Glomerular endothelial cell (primary cell): Measurements from ENCODE around the gene ATP5F1D. TPM values are rescaled to one million over a fixed set of nuclear protein-coding genes. Genes with fewer than 3 reads are reported as not detected.

ENCODE experiments used
- DNase-seq: peaks from one replicate; pipeline ENCODE4 v3.0.0-alpha.2; 2011; ENCODE audit warnings: low read depth, low spot score; ENCODE audit errors: extremely low read depth
- total RNA-seq: library from RNA; depleted of rRNA; stranded (reverse); fragments of >200 nt; gene quantifications from 2 replicates; pipeline ENCODE4 v1.2.3, GENCODE V29; 2015

ATP5F1D gene
- total RNA-seq, 1 donor from 2014 or later: 95.6 TPM

GRCh38 chr19:1220477-1220930 lies 21.0 kb upstream of the ATP5F1D start:
- DNase-seq: no peak

DNA sequence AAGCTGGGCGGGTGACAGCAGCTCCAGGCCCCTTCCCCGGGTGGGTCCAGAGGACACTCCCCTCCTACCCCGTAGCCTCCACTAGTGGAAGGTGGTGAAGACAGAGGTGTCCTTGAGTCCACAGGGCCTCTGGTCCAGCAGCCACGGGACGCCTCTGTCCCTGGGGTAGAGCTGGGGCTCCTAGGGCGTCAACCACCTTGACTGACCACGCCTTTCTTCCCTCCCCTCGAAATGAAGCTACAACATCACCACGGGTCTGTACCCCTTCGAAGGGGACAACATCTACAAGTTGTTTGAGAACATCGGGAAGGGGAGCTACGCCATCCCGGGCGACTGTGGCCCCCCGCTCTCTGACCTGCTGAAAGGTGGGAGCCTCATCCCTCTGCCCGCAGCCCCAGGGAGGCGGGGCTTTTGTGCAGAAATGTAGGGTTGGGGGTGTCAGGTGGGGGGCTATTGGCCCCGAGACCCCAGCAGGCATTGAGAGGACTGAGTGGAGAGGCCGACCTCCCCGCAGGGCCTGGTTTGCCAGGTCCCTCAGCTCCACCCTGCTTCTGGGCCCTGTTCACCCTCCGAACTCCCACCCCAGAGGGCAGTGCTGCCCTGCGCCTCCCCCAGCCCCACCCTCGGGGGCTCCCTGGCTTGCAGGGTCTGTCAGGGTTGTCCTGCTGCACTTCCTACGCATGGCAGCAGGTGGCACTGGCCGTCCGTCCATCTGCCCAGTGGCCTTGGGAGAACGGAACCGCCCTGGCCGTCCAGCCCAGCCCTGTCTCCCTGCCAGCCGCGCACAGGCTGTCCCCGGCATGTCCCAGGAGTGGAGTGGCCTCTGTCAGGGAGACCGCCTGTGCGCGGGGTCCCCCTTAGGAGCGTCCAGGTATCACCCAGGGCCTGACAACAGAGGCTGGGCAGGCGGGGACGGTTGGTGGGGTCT lies 20.3 kb upstream of the ATP5F1D start:
- no peak for DNase-seq

GRCh38 chr19:1221904-1222255 lies 19.7 kb upstream of the ATP5F1D start:
- DNase-seq: no peak

DNA sequence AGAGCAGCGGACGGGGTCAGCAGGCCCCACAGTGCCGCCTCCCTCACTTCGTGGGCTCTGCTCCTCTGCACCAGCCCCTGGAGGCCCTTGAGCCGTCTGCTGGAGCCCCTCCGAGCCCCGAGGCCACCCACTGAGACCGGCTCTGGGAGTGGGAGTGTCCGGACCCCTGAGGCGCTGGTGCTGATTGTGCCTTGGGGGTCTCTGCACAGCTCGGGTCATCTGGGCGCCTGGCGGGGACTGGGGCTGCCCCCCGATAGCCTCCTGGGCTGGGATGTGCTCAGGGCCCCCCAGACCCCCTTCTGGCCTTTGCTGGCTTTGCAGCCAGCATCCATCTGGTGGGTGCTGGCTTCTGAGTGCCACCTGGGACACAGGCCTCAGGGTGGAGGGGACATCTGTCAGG lies 19.2 kb upstream of the ATP5F1D start:
- DNase-seq: no peak

DNA sequence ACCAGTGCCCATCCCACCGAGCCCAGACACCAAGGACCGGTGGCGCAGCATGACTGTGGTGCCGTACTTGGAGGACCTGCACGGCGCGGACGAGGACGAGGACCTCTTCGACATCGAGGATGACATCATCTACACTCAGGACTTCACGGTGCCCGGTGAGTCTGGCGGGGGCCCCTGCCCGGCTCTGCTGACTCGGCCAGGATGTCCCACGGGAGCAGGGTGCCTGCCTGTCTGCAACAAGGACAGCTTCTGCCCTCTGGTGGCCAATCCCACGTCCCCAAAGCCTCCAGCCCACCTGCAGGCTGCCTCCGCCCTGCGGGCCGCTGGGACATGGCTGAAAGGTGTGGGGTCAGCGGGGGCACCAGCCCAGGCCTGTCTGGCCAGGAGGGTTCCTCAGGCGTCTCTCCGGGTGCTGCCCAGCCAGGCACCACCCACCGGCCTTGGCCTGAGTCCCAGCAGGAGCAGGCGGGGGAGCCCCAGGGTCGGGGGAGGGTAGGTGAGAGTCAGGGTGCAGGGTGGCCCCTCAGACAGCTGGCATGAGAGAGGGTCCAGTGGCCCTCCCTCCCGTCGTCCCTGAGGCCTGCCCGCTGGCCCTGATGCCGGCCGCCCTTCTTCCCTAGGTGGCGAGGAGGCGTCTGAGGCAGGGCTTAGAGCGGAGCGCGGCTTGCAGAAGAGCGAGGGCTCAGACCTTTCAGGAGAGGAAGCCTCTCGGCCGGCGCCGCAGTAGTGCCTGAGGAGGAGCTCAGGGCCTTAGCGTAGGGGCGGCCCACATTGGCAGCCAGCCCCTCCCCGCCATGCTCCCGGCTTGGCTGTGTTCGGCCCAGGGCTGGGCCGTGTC lies 18.3 kb upstream of the ATP5F1D start:
- no peak for DNase-seq

GRCh38 chr19:1224047-1224825 lies 17.3 kb upstream of the ATP5F1D start:
- DNase-seq: no peak

DNA sequence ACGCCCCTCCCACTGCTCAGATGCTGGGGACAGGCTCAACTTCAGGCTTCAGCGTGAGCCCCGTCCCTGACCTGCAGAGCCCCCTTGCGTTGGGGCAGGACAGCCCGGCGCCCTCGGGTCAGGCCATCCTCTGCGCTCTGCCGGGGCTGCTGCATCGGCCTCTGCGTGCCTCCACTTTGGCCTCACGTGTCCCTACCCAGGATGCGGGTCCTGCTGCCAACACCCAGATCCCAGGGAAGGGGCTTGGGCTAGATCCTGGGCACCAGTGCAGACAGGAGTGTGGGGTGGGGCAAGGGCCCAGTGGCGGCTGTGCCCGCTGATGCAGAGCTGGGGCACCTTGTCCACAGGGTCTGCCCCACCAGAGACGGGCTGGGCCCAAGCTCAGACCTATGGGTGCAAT lies 16.7 kb upstream of the ATP5F1D start:
- no peak for DNase-seq

DNA sequence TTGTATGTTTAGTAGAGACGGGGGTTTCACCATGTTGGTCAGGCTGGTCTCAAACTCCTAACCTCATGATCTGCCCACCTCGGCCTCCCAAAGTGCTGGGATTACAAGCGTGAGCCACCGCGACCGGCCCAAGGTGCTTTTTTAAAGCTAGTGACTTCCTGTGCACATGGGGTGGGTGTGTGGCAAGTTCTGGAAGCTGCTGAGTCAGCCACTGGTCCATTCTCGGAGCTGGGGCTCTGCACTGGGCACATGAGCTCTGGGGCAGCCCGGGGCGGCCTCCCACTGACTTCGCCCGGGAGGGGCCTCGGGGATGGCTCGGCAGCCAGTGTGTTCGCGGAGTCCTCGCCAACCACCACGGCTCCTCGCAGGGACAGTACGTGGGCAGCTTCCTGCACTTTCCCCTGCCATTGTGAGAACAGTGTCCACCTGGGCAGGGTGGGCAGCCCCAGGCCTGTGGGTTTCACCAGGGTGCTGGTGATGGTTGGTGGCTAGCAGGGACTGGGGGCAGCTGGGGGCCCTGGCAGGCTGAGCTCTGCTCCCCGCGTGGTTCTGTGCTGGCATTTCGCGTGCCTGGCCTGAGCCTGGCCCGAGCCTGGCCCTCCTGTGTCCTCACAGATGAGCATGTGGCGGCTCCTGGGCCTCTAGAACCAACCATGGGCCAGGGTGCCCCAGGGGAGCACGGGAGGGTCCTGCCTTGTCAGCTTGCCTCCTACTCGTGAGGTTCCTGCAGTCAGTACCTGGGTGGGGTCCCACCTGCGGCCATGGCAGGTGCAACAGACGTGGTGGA lies 15.9 kb upstream of the ATP5F1D start:
- DNase-seq: no peak

DNA sequence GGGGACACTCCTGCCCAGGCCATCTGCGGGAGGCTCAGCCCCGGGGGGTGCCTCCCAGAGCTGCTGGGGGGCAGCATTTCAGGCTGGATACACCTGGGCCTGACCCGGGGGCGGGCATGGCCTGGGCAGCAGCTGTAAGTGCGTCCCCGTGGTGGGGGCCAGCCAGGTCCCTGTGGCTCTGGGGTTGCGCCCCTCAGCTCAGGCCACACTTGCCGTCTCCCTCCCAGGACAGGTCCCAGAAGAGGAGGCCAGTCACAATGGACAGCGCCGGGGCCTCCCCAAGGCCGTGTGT lies 15.4 kb upstream of the ATP5F1D start:
- no peak for DNase-seq

GRCh38 chr19:1226522-1227303 lies 14.8 kb upstream of the ATP5F1D start:
- no peak for DNase-seq

GRCh38 chr19:1227304-1228054 lies 14.1 kb upstream of the ATP5F1D start:
- DNase-seq: no peak

GRCh38 chr19:1228161-1228957 lies 13.2 kb upstream of the ATP5F1D start:
- DNase-seq: no peak

- no peak for DNase-seq
Measured at GRCh38 chr19:1229056-1229923, 12.3 kb upstream of the ATP5F1D start.

DNA sequence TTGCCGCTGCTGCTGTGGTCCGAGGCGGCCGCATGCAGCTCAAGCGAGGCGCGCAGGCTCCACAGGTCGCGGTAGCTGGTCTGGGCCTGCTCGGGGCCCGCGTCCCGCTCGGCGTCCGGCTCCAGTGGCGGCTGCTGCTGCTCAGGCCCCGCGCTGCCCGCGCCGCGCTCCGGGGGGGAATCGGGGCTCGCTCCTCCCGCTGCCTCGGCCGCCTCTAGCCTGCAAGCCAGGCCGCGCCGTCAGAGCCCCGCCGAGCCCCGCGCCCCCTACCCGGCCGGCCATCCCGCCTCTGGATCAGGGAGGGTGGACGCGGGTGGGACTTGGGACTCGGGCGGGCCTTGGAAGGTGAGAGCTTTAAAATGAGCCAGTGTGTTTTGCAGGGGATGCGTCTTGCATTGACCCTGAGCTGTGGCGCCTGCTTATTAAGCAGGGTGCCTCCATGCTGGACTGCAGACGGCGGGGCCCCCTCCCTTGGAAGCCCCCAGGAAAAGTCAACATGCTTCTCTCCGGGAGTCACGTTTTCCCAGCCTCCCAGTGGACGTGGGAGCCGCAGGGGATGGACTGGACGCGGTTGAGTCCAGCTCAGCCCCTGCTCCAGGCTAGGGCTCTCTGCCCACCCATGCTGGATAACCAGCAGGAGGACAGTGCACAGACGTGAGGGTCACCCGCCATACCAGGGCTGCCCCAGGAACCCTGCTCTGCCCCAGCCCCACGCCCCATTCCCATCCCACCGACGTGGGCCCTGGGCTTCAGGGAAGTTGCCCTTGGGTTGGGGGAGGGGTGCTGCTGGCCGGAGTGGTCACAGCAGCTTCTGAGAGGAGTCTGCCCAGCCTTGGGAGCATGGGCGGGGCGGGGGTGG lies 11.4 kb upstream of the ATP5F1D start:
- no peak for DNase-seq

GRCh38 chr19:1230783-1231489 lies 10.6 kb upstream of the ATP5F1D start:
- no peak for DNase-seq
